ENCODE data around the gene CNNM2.
"Not testable (repeated sequence)": the region's sequence is repeated elsewhere in the genome, so short reads cannot be mapped to it uniquely, and the experiment has no call there.

The CNNM2 gene

DNA sequence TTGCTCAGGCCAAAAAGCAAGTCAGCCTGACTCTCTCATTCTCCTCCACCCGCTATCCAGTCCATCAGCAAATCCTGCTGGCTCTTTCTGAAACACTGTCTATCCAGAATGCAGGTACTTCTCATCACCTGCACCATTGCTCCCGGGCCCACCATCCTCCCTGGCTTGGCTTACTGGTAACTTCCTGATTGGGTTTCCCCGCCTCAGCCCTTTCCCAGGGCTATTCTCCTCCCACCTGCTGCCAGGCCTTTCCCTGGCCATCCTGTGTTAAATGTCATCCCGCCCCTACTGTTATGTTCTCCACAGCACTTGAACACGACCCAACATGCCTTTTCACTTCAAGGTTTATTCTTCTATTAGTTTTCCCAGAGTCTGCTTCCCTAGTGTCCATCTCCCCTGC lies 124.0 kb downstream of the CNNM2 start:
- DNase-seq = no peak

DNA sequence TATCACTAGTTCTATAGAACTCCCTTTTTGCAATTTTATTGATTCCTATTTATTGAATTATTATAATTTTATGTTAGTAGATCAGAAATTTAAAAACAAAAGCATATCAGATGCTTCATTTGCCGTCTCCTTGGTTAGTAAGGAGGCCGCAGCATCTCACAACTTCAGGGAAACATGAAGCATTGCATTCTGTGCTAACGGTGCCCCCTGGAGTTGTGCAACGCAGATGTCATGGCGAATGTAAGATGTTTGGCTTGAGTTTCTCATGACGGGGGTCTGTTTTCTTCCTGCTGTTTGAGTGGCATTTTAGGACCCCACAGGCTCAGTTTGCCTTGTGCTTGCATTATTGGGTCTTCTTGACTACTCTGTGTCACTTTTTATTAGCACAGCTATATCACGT lies 124.8 kb downstream of the CNNM2 start:
- no peak for DNase-seq

GRCh38 chr10:103044942-103045489 lies 126.9 kb downstream of the CNNM2 start:
- no peak for DNase-seq

DNA sequence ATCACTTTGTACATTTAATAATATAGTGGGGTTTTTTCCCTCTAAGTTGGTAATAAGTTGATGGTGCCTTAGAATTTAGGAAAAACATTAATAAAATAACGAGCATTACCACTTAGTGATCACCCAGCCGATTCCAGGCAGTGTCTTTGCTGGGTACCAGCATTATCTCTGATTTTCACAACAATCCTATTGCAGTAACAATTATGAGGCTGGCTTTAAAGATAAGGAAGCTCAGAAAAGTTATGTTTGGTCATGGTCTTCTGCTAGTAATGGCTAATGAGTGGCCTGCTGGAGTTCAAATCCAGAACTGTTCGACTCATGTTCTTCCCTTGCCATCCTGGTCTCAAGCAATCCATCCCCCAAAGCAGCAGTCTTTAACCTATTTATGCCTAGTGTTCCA lies 127.9 kb downstream of the CNNM2 start:
- DNase-seq = no peak

GRCh38 chr10:103047381-103047780 lies 129.3 kb downstream of the CNNM2 start:
- no peak for DNase-seq

GRCh38 chr10:103049237-103049636 lies 131.1 kb downstream of the CNNM2 start:
- DNase-seq = no peak

DNA sequence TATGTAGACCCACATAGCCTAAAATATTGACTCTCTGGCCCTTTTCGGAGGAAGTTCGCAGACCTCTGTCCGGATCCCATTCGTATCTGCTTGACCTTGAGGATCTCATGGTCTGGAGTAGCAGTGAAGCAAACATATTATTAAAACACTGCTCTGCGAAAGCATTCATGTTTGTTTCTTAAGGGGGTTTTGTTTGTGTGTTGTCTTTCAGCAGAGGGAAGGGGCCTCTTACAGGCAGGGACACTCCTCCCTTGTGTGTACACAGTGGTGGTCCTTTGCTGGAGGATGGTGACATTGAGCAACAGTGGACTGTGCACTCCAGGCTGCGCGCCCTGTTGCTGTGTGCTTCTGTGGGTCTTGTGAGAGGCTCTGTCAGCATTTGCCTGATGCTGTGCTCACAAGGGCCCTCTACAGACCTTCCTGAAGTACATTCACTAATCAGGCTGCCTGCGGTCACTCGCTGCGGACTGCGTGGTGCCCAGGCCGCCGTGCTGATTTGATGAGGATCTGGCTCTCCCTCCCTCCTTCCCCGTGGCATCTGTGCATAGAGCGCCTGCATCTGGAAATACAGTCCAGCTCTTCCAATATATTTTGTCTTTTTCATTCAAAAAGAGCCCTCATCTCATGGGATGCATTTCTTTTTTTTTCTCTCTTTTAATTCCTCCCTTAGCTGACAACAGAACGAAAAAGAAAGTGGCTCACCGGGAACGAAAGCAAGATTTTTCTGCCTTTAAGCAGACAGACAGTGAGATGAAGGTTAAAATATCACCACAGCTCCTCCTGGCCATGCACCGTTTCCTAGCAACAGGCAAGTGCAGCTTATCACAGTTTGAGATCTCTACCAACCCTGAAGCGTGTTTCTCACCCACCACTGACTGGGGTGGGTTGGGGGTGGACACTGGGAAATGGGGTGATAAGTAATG lies 135.8 kb downstream of the CNNM2 start:
- DNase-seq = peak; percentile 69

DNA sequence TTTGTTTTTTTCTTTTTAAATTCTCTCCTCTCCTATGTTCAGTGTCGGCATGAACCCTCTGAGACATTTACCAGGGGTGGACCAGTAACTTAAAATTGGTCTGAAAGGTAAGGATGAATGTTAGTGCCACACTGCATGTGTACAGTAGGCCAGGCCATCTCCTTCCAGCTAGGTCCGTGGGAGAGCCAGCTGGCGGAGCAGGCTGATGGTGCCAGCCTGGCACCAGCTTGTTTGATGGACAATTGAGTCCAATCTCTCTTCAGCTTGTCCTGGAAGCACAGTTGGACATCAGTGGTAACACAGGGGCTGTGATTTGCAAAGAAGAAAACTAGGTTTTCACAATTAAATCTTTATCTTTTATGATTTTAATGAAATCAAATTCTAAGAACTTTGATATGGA lies 136.5 kb downstream of the CNNM2 start:
- no peak for DNase-seq

- no peak for DNase-seq
Observed at GRCh38 chr10:103055105-103055504, 137.0 kb downstream of the CNNM2 start.

DNA sequence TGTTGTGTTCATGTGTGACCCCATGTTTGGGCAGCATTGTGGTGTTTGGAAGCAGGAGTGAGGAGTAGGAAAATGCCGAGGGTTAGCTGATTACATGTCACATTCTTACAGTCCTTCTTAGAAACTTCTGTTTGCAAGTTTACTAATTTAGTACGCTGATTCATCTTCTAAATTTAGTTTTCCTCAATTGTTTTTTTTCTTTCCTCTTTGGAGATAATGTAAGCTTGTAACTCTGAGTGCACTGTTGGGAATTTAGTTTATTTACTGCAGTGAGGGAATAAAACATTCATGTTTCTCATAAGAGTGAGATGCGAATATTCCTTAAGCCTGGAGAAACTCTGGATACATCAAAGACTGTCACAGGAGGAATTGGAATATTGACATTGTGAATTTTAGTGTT lies 139.9 kb downstream of the CNNM2 start:
- no peak for DNase-seq

DNA sequence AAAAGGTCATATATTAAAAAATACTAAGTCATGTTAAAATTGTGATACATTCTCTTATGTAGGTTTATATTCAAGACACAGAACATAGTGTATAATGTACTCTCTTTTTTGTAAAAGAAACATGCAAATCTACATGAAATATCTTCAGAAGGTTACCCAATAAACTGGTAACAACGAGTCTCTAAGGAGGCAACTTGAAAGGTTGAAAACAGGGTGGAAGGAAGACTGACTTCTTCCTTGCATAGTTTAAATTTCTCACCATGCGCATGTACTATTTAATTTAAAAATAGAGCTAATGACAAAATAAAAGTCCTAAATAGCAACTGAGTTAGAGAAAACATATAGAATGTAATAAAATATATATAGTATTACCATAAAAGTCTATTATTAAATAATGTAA lies 142.5 kb downstream of the CNNM2 start:
- no peak for DNase-seq

DNA sequence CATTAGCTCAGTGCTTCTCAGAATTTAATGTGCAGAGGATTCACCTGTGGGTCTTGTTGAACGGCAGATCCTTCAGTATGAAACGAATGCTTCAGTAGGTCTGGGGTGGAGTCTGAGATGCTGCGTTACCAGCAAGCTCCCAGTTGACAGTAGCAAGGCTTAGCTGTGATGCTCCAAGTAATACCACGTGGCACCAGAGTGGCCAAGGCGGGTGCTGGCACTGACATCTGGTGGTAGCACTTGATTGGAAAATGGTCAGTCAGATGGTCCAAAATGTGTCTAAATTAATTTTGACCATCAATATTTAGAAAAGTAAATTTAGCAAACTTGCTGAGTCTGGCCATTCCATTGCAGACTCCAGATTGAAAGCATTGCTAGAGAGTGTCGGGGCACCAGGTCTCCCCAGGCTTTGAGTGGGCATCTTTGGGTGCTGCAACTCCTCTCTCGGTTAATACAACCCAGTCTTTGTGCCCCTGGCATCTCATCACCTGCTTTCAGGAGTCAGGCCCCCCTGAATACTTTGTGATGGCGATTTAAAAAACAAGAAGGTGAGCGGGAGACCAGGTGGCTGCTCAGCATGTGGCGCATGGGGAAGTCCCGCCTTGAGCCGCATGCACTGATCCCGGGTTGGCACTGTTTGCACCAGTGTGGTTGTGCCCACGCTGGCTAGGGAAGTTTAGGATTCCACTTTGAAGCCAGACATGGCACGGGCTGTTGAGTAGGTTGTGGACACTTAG lies 144.9 kb downstream of the CNNM2 start:
- no peak for DNase-seq

GRCh38 chr10:103064956-103065355 lies 146.9 kb downstream of the CNNM2 start:
- no peak for DNase-seq

DNA sequence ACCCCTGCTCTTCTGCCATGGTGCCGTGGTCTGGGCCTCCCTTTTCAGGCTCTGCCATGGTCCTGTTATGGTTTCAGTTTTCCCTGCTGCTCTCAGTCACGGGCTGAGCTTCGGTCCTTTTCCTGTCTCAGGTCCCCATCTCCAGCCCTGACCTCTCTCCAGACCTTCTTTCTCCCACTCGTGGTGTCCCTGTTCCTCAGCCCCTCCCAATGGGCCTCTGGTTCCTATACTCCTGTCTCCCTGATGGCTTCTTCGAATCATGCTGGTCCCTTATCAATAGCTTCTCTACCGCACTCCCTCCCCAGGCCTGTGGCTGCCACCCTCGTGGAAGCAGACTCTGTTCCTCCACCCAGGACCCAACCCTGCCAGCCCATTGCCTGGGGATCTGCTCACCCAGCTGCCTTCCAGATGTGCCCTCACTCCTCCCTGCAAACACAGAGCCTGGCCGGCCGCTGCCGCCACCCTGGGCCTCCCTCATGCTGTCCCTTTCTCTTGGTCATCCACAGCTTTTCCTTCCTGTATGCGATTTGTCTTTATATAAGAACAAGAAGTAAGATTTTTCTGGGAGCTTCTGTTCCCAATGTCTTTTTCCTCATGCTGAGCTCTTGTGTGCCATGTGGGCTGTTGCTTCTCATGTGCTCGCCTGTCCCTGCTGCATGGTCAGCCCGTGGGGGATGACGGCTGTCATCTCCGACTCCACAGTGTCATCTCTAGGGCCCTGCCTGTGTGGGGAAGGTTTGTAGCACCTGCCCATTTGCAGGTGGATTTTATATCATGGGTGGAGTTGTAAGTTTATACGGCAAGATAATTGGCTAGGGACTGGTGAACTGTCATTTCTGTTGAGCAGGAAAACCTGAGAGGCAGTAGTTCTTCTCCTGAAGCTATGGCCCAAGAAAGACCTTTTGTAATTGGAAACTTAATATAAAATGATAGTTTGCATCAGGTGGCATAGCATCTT lies 148.3 kb downstream of the CNNM2 start:
- no peak for DNase-seq

GRCh38 chr10:103067099-103067477 lies 149.0 kb downstream of the CNNM2 start:
- DNase-seq = not testable (repeated sequence)

GRCh38 chr10:103067484-103067883 lies 149.4 kb downstream of the CNNM2 start:
- DNase-seq = no peak

- DNase-seq = no peak
Observed at GRCh38 chr10:103067956-103068355, 149.9 kb downstream of the CNNM2 start.

DNA sequence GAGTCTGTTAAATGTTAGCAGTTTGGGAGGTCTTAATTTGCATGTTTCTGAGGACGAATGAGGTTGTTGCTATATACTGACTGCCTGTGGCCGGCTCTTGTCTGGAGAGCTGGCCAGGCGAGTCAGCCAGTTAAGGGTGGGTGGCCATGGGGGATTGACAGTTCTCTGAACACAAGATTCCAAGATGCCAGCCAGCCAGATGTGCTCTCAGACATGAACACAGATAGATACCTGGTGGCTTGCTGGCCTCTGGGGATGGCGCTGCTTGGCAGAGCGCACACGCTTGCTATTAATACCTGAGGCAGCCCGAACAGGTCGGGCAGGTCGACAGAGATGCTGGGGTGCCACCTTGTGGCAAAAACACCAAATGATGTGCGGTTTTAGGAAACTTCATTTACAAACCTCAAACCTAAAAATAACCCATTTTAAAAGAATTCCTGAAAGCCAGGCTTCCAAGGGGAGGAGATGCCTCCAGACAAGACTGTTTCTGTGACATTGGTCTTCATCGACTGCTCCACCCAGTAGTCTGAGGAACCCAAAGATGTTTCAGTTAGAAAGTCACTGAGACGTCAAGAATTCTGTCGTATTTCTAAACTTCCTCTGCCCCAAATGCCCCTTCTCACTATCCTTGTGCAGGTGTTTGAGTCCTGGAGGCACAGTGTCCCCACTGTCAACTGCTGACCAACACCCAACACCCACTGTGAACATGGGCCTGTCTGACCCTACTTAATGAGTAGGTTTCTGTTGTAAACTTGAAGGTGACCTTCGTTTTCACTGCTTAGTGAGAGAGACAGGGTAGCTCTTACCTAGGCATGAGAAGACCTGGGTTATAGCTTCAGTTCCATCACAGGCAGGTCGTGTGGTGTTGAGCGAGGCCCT lies 151.6 kb downstream of the CNNM2 start:
- peak; percentile 59 for DNase-seq

- no peak for DNase-seq
Observed at GRCh38 chr10:103072276-103072675, 154.2 kb downstream of the CNNM2 start.

DNA sequence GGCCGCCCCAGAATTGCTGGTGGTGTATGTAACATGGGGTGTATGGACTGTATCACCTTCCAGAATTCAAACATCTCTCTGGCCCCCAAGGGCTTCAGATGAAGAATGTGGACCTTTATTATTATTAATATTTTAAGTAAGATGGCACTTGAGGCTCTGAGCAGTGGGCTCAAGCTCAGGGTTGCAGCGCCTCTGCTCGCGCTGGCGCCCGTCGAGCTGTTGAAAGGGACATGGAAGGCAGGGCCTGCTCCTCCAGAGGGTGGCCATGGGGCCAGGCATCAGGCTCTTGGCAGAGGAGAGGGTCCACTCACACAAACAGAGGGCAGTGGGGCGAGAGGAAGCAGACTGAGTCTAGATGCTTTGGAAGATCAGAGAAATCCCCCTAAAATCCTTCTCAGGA lies 154.8 kb downstream of the CNNM2 start:
- no peak for DNase-seq

DNA sequence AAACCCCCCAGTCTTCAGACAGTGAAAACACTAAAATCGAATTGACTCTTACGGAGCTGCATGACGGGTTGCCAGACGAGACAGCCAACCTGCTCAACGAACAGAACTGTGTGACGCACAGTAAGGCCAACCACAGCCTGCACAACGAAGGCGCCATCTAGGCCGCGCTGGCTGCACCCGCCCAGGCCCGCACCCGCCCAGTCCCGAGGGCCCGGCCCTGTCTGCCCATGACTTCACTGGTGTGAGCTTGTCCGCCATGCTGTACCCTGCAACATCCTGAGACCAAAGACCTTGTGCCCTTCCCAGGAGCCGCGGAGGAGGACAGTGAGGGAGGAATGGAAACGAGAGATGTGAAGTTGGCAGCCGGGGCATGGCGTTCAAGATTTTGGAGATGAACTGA lies 158.9 kb downstream of the CNNM2 start:
- no peak for DNase-seq

Data from femur (tissue), 1 donor.